ENCODE measurements around the gene MEP1A. TPM values are rescaled to one million over a fixed set of nuclear protein-coding genes. Genes with fewer than 3 reads are reported as not detected.

MEP1A gene
- total and polyA plus RNA-seq, 2 of the 4 experiments (the other 2 are of a cell fraction) = not detected

DNA sequence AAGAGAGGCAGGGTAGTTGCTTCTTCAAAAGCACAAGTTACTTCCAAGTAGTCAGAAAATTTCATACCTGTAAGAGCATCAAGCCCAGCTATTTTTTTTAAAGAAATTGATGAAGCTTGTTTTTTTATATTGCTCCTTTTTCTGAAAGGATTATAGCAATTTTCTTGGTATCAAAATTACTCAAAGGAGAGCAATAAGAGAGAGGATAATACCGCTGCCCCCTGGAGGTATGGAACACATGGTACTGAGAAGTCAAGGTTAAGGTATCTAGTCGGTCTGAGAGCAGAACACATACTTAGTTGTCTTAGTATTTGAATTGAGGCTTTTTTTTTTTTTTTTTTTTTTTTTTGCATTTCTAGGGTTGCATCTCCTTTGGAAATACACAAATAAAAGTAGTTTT is 69.2 kb downstream of the MEP1A start:
- DNase-seq = no peak
- dilution Hi-C loops (cut with HindIII; ENCODE audit: low sequenced_read_pairs, unreplicated experiment) = no loop called here
- BruUV-seq (replicated peaks) = no TSS peak
- no peak for ATAC-seq (ENCODE audit: low read depth)
- Histone ChIP-seq H3K79me1 (ENCODE audit: low read depth in 1 of 2, low read length in 2 of 2) (no peaks in the 10 kb centered on the region), H3K4me2 (ENCODE audit: low read depth, low read length) (no peak overlapping the region), H2BK20ac (ENCODE audit: low read depth, low read length) (no peak overlapping the region), H2BK5ac (ENCODE audit: low read depth, low read length, poor library complexity, severe bottlenecking) (no peak overlapping the region), H4K5ac (ENCODE audit: low read depth, low read length) (no peak overlapping the region), H3K56ac (ENCODE audit: extremely low read depth, insufficient read depth, low read length) (no peak overlapping the region), H3K4me1 (ENCODE audit: control insufficient read depth, insufficient read depth, low read length) (no peaks in the 10 kb centered on the region), H3K4me3 (ENCODE audit: insufficient read depth, low read depth, low read length) (no peak overlapping the region), H2AK5ac (ENCODE audit: low read depth, low read length) (no peak overlapping the region), H4K20me1 (ENCODE audit: insufficient read depth, low read length) (no peaks in the 10 kb centered on the region), H2BK15ac (ENCODE audit: low read depth, low read length) (no peak overlapping the region), H3K27me3 (ENCODE audit: control insufficient read depth, insufficient read depth, low read length) (no peaks in the 10 kb centered on the region), H3K9me1 (ENCODE audit: insufficient read depth, low read length) (no peaks in the 10 kb centered on the region), H4K91ac (ENCODE audit: insufficient read depth, low read depth, low read length) (no peak overlapping the region), H3K23ac (ENCODE audit: low read depth, low read length) (no peak overlapping the region), H3K27ac (ENCODE audit: insufficient read depth, low read length) (no peak overlapping the region), H4K8ac (ENCODE audit: low read depth in 2 of 2, low read length in 2 of 2) (no peak overlapping the region), H2AK9ac (replicated peaks; ENCODE audit: low read depth, low read length, poor library complexity) (no peak overlapping the region), H3K18ac (ENCODE audit: low read depth, low read length) (no peak overlapping the region), H3K9me3 (ENCODE audit: control insufficient read depth, insufficient read depth, low read length) (no peaks in the 10 kb centered on the region), H2BK120ac (ENCODE audit: low read depth, low read length) (no peak overlapping the region), H2AFZ (replicated peaks; ENCODE audit: low read length, poor library complexity) (no peak overlapping the region), H3K9ac (ENCODE audit: low read depth, low read length) (no peak overlapping the region), H3K4ac (ENCODE audit: low read depth, low read length) (no peak overlapping the region), H3K36me3 (ENCODE audit: control insufficient read depth, insufficient read depth, low read length) (no peaks in the 10 kb centered on the region), H3K14ac (replicated peaks; ENCODE audit: low read depth, low read length) (no peak overlapping the region)
- no CpG with 5 or more reads among the region's 2 CpGs for WGBS, 2 experiments (ENCODE audit: extremely low coverage in 2 of 2, insufficient read length in 1 of 2)
- in situ Hi-C loops (cut with MboI; ENCODE audit: low sequenced_read_pairs) = no loop called here
- TF ChIP-seq FOS (IDR thresholded peaks at IDR 0.05; ENCODE audit: low read depth, low read length) (no peak), MAZ (IDR thresholded peaks at IDR 0.05; ENCODE audit: borderline replicate concordance, low read depth, low read length) (no peak), RCOR1 (IDR thresholded peaks at IDR 0.05; ENCODE audit: insufficient replicate concordance, low read length) (no peak), CEBPB (IDR thresholded peaks at IDR 0.05; ENCODE audit: low read depth, low read length) (no peak), NFE2L2 (IDR thresholded peaks at IDR 0.05; ENCODE audit: low read depth, low read length) (no peak), BHLHE40 (IDR thresholded peaks at IDR 0.05; ENCODE audit: low read depth, low read length) (no peak), SMC3 (IDR thresholded peaks at IDR 0.05; ENCODE audit: low read depth, low read length) (no peak), RAD21 (IDR thresholded peaks at IDR 0.05; ENCODE audit: low read length) (no peak), MXI1 (IDR thresholded peaks at IDR 0.05; ENCODE audit: borderline replicate concordance, low read depth, low read length) (no peak), CHD1 (IDR thresholded peaks at IDR 0.05; ENCODE audit: low read depth, low read length) (no peak), POLR2A (IDR thresholded peaks at IDR 0.05; ENCODE audit: low read depth, low read length) (no peak), MAFK (IDR thresholded peaks at IDR 0.05; ENCODE audit: low read depth, low read length) (no peak), RFX5 (IDR thresholded peaks at IDR 0.05; ENCODE audit: low read depth, low read length) (no peak)
- TF ChIP-seq, protein P1, sequence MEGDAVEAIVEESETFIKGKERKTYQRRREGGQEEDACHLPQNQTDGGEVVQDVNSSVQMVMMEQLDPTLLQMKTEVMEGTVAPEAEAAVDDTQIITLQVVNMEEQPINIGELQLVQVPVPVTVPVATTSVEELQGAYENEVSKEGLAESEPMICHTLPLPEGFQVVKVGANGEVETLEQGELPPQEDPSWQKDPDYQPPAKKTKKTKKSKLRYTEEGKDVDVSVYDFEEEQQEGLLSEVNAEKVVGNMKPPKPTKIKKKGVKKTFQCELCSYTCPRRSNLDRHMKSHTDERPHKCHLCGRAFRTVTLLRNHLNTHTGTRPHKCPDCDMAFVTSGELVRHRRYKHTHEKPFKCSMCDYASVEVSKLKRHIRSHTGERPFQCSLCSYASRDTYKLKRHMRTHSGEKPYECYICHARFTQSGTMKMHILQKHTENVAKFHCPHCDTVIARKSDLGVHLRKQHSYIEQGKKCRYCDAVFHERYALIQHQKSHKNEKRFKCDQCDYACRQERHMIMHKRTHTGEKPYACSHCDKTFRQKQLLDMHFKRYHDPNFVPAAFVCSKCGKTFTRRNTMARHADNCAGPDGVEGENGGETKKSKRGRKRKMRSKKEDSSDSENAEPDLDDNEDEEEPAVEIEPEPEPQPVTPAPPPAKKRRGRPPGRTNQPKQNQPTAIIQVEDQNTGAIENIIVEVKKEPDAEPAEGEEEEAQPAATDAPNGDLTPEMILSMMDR (conservative IDR thresholded peaks at IDR 0.05; ENCODE audit: low read depth, low read length) = no peak
- TF ChIP-seq, protein P2, sequence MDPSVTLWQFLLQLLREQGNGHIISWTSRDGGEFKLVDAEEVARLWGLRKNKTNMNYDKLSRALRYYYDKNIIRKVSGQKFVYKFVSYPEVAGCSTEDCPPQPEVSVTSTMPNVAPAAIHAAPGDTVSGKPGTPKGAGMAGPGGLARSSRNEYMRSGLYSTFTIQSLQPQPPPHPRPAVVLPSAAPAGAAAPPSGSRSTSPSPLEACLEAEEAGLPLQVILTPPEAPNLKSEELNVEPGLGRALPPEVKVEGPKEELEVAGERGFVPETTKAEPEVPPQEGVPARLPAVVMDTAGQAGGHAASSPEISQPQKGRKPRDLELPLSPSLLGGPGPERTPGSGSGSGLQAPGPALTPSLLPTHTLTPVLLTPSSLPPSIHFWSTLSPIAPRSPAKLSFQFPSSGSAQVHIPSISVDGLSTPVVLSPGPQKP (IDR thresholded peaks at IDR 0.05; ENCODE audit: borderline replicate concordance, low read depth, low read length) = no peak
- TF ChIP-seq, protein P3, sequence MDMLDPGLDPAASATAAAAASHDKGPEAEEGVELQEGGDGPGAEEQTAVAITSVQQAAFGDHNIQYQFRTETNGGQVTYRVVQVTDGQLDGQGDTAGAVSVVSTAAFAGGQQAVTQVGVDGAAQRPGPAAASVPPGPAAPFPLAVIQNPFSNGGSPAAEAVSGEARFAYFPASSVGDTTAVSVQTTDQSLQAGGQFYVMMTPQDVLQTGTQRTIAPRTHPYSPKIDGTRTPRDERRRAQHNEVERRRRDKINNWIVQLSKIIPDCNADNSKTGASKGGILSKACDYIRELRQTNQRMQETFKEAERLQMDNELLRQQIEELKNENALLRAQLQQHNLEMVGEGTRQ (IDR thresholded peaks at IDR 0.05; ENCODE audit: low read depth, low read length) = no peak
- POLR2A ChIA-PET (ENCODE audit: unreplicated experiment) = no interaction called here
- intact Hi-C loops (cut with micrococcal nuclease) = no loop called here
- CTCF ChIA-PET = interaction anchor here (0.6 to 1.0 kb wide), 2 partner anchors 13 to 67 kb away, joined by 3 to 4 read pairs; no protein-coding TSS in a partner anchor

Data from IMR-90 (cell line).